Kidney epithelial cell (primary cell): ENCODE results near the gene PZP. TPM values are rescaled to one million over a fixed set of nuclear protein-coding genes. Genes with fewer than 3 reads are reported as not detected.

Experiments used
- DNase-seq: peaks from one replicate; pipeline ENCODE4 v3.0.0-alpha.2; 2010; ENCODE audit warnings: low read depth
- H3K27me3 ChIP-seq: 2 replicates; pipeline ENCODE4 v1.6.0; 2011; ENCODE audit warnings: low read length; ENCODE audit not compliant: control insufficient read depth, insufficient read depth
- H3K36me3 ChIP-seq: 2 replicates; pipeline ENCODE4 v1.5.1; 2011; ENCODE audit warnings: low read length; ENCODE audit not compliant: control insufficient read depth, insufficient read depth
- H3K4me3 ChIP-seq: 2 replicates; pipeline ENCODE4 v1.5.1; 2011; ENCODE audit warnings: low read depth, mild to moderate bottlenecking, control low read depth, low read length
- CTCF ChIP-seq: IDR thresholded peaks from 2 replicates; pipeline ENCODE4 v1.5.1; 2011; ENCODE audit warnings: mild to moderate bottlenecking, moderate library complexity, low read length, control low read depth, inconsistent platforms; ENCODE audit not compliant: insufficient read depth, poor library complexity, severe bottlenecking
- total RNA-seq: library from RNA; depleted of rRNA; stranded (reverse); fragments of >200 nt; gene quantifications from 2 replicates; pipeline ENCODE4 v1.2.3, GENCODE V29; 2015

Gene PZP
- total RNA-seq, 1 donor from 2014 or later = not detected

GRCh38 chr12:9214534-9214933, 6.3 kb upstream of the PZP start:
- Histone ChIP-seq H3K4me3 (no peak overlapping the region), H3K27me3 (no peaks in the 10 kb centered on the region), H3K36me3 (no peaks in the 10 kb centered on the region)
- DNase-seq = no peak
- TF ChIP-seq CTCF = no peak

- Histone ChIP-seq H3K36me3 (no peaks in the 10 kb centered on the region), H3K27me3 (no peaks in the 10 kb centered on the region), H3K4me3 (no peak overlapping the region)
- TF ChIP-seq CTCF = no peak
- no peak for DNase-seq
Observed at GRCh38 chr12:9211687-9212086, 3.5 kb upstream of the PZP start.

- no peak for TF ChIP-seq CTCF
- DNase-seq = no peak
- H3K4me3 ChIP-seq = no peak overlapping the region
- no peaks in the 10 kb centered on the region for H3K27me3 ChIP-seq
- H3K36me3 ChIP-seq = no peaks in the 10 kb centered on the region
Observed at GRCh38 chr12:9204380-9204779, 3.8 kb downstream of the PZP start.

DNA sequence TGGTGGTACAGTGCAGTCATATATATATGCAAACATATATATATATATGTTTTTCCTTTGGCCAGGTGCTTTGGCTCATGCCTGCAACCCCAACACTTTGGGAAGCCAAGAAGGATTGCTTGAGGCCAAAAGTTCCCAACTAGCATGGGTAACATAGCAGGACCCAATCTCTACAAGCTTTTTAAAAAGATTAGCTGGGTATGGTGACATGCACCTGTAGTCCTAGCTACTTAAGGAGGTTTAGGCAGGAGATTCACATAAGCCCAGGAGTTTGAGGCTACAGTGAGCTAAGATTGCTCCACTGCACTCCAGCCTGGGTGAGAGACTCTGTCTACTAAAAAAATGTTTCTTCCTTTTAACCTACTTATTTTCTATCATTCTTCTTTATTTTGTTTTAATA, 10.2 kb downstream of the PZP start:
- DNase-seq = no peak
- no peaks in the 10 kb centered on the region for H3K27me3 ChIP-seq
- H3K36me3 ChIP-seq = no peaks in the 10 kb centered on the region
- TF ChIP-seq CTCF = no peak
- H3K4me3 ChIP-seq = no peak overlapping the region

GRCh38 chr12:9184276-9184675, 23.9 kb downstream of the PZP start:
- H3K4me3 ChIP-seq = no peak overlapping the region
- TF ChIP-seq CTCF = no peak
- no peaks in the 10 kb centered on the region for H3K36me3 ChIP-seq
- DNase-seq = no peak
- H3K27me3 ChIP-seq = no peaks in the 10 kb centered on the region

DNA sequence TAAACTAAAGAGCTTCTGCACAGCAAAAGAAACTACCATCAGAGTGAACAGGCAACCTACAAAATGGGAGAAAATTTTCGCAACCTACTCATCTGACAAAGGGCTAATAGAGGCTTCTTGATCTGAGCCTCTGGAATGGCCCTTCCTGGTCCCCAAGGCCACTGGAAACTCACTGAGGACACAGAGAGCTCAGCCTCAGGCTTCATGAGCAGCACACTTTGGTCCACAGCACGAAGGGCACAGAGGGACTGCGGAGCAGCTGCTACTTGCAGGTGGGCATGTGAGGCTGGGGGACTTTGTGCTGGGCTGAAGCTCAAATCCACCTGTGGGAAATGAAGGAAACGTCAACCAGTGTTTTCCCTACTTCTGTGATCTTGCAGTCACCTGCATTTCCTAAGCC, 27.4 kb downstream of the PZP start:
- no peak for DNase-seq
- H3K36me3 ChIP-seq = no peaks in the 10 kb centered on the region
- no peak for TF ChIP-seq CTCF
- H3K27me3 ChIP-seq = no peaks in the 10 kb centered on the region
- no peak overlapping the region for H3K4me3 ChIP-seq
